Naive thymus-derived CD4-positive, alpha-beta T cell (primary cell): ENCODE measurements around the gene USP11. TPM values are rescaled to one million over a fixed set of nuclear protein-coding genes. Genes with fewer than 3 reads are reported as not detected.

Experiments
- ATAC-seq: fragments of 150-1000 bp; cut with Tn5 transposase; 2 replicates; pipeline ENCODE4 v1.10.0; 2021; ENCODE audit warnings: mild to moderate bottlenecking, moderate library complexity
- CTCF ChIA-PET: fragments of 350-600 bp; sonication (Branson Sonifier 250); formaldehyde crosslinking; loops from one replicate; lab custom pipeline; 2021; ENCODE audit warnings: antibody characterized with exemption; lab: Charles Lee
- POLR2A ChIA-PET: fragments of 350-600 bp; sonication (Branson Sonifier 250); formaldehyde crosslinking; loops from one replicate; lab custom pipeline; 2021; ENCODE audit warnings: antibody characterized with exemption, inconsistent platforms; lab: Charles Lee
- DNase-seq, 9 donors: peaks; one replicate each; pipeline versions ENCODE4 v3.0.0 to v3.0.0-alpha.2; 2020 to 2022; ENCODE audit warnings: mixed read lengths in 1 of 9
- H3K27ac ChIP-seq: one replicate; pipeline ENCODE4 v1.7.0; 2013; ENCODE audit warnings: mild to moderate bottlenecking, low read depth, low read length, moderate library complexity
- H3K27me3 ChIP-seq, 2 donors: one replicate each; pipeline ENCODE4 v1.7.0; 2013; ENCODE audit warnings: low read length in 2 of 2, mild to moderate bottlenecking in 2 of 2, moderate library complexity in 2 of 2; ENCODE audit not compliant: control insufficient read depth in 2 of 2, insufficient read depth in 2 of 2
- H3K36me3 ChIP-seq, 3 experiments: 1 replicate in 2 of 3; 2 replicates in 1 of 3; pipeline ENCODE4 v1.7.0; 2013; ENCODE audit warnings: low read length in 3 of 3, mild to moderate bottlenecking in 3 of 3, moderate library complexity in 1 of 3; ENCODE audit not compliant: insufficient read depth in 3 of 3, control insufficient read depth in 2 of 3
- H3K4me1 ChIP-seq, 2 donors: one replicate each; pipeline ENCODE4 v1.7.0; 2013; ENCODE audit warnings: low read length in 2 of 2, mild to moderate bottlenecking in 2 of 2, moderate library complexity in 1 of 2; ENCODE audit not compliant: control insufficient read depth in 2 of 2, insufficient read depth in 2 of 2
- H3K4me3 ChIP-seq: 2 replicates; pipeline ENCODE4 v1.7.0; 2013; ENCODE audit warnings: mild to moderate bottlenecking, low read length
- H3K9me3 ChIP-seq, 3 experiments: 1 replicate in 2 of 3; 2 replicates in 1 of 3; pipeline ENCODE4 v1.7.0; 2013; ENCODE audit warnings: low read length in 3 of 3; ENCODE audit not compliant: control insufficient read depth in 2 of 3
- H3K27ac Mint-ChIP-seq, 9 donors: one replicate each; pipeline ENCODE4 v1.8.0; 2020 to 2022; ENCODE audit warnings: mixed read lengths in 9 of 9, mild to moderate bottlenecking in 8 of 9, moderate library complexity in 5 of 9, inconsistent platforms in 2 of 9
- H3K27me3 Mint-ChIP-seq, 5 donors: one replicate each; pipeline ENCODE4 v1.8.0; 2021 to 2022; ENCODE audit warnings: mixed read lengths in 5 of 5, mild to moderate bottlenecking in 1 of 5
- H3K36me3 Mint-ChIP-seq, 5 donors: one replicate each; pipeline ENCODE4 v1.8.0; 2020 to 2022; ENCODE audit warnings: mixed read lengths in 5 of 5, mild to moderate bottlenecking in 3 of 5, inconsistent platforms in 1 of 5
- H3K4me1 Mint-ChIP-seq, 7 donors: one replicate each; pipeline ENCODE4 v1.8.0; 2020 to 2022; ENCODE audit warnings: mixed read lengths in 7 of 7, mild to moderate bottlenecking in 3 of 7, inconsistent platforms in 1 of 7
- H3K4me3 Mint-ChIP-seq, 10 donors: one replicate each; pipeline ENCODE4 v1.8.0; 2020 to 2022; ENCODE audit warnings: mild to moderate bottlenecking in 10 of 10, mixed read lengths in 10 of 10, moderate library complexity in 6 of 10, inconsistent platforms in 2 of 10
- H3K9me3 Mint-ChIP-seq, 11 donors: one replicate each; pipeline ENCODE4 v1.8.0; 2020 to 2022; ENCODE audit warnings: mixed read lengths in 11 of 11, mild to moderate bottlenecking in 4 of 11, inconsistent platforms in 1 of 11, moderate library complexity in 1 of 11
- intact Hi-C, 2 donors: fragments of 100-400 bp; cut with micrococcal nuclease; formaldehyde crosslinking; loops; one replicate each; pipeline ENCODE4 v1.15.1; 2023
- polyA plus RNA-seq, 2 donors: library from polyadenylated mRNA; unstranded; fragments of 300-500 nt; fragmentation: Illumina TruSeq; gene quantifications; one replicate each; pipeline ENCODE4 v1.2.3, GENCODE V29; 2021
- total RNA-seq, 6 experiments: library from RNA in 5 of 6; stranded (reverse) in 5 of 6; gene quantifications; 1 replicate in 5 of 6; 2 replicates in 1 of 6; pipeline ENCODE4 v1.2.3 and lab custom pipeline; 2021 to 2026

Gene USP11
- total and polyA plus RNA-seq, 7 experiments from 2014 or later = 21.3 to 101 (median 77.0) TPM

DNA sequence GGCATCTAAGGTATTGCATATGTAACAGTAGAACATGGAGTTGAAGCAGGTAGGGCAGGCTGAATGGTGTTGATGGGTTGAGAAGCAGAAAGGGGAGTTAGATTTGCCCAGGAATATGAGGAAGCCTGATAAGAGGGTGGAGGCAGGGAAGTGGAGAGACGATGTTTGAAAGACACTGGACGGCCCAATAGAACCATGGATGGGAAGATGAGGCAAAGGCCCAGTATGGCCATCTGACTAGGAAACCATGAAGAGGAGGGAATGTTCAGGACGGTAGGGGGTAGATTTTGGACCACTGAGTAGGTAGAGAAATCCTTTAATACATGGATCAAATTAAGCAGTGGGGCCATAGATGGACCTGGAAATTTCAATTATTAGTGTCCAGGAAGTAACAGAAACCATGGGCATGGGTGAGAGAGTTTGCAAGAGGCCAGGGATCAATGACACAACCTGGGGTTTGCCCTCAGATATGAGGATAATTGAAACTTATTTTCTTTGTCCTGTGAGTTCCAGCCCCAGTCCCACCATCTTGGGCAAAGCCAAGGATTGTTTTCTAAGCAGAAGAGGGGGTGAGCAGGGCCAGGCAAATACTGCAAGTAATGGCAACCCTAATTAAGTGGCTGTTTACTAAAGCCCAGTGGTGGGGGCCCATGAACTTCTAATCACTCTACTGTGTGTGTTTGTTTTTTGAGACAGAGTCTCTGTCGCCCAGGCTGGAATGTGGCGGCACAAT, 2.5 kb upstream of the USP11 start:
- Mint-ChIP-seq H3K4me3 (peak overlapping the region in 2 of 10 donors; percentile 1 to 65), H3K27ac (peak overlapping the region in 6 of 9 donors; percentile 5 to 71 (median 65)), H3K36me3 (peaks cover 0 to 39% (median 13%) of the 10 kb centered on the region in 5 donors), H3K4me1 (peaks cover 2 to 25% (median 10%) of the 10 kb centered on the region in 7 donors), H3K27me3 (peaks cover 0 to 4% (median 0%) of the 10 kb centered on the region in 5 donors), H3K9me3 (peaks cover 0 to 3% (median 0%) of the 10 kb centered on the region in 11 donors)
- ChIA-PET CTCF (no interaction called here), POLR2A (interaction anchor here (3.8 kb wide), 1 partner anchor 11 kb away, joined by 72 read pairs; the partner anchor contains the start of gene CDK16)
- intact Hi-C loops = loop anchor here in 1 of 2 donors (5.0 kb wide), 2 partner anchors 82 to 427 kb away; partner anchors contain the start of gene UXT
- Histone ChIP-seq H3K27ac (no peak overlapping the region), H3K36me3 (peaks cover 4 to 37% (median 4%) of the 10 kb centered on the region in 3 experiments), H3K4me3 (no peak overlapping the region), H3K27me3 (no peaks in the 10 kb centered on the region), H3K4me1 (peaks cover 0 to 10% of the 10 kb centered on the region in 2 donors), H3K9me3 (no peaks in the 10 kb centered on the region)
- DNase-seq = no peak
- ATAC-seq = no peak

DNA sequence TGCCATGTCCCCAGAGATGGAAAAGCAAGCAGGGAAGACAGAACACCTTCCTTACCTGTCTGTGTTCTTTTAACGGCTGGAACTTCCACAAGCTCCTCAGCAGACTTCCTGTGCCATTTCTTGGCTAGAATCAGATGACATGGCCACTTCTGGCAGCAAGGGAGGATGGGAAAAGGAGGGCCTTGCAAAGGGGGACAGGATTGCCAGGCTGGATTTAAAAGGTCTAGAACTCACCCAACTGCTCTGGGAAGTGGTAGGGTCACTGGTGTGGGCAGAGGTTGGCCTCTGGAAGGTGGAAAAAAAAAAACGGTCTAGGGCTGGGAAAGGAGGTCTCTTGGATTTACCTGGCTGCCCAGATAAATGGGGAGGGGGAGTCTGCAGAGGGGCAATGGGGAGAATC, 1.6 kb upstream of the USP11 start:
- peak overlapping the region in 1 of 10 donors; percentile 63 for H3K4me3 Mint-ChIP-seq
- H3K27me3 ChIP-seq = no peaks in the 10 kb centered on the region
- no peak overlapping the region for H3K4me3 ChIP-seq
- ChIA-PET CTCF (no interaction called here), POLR2A (interaction anchor here (1.4 to 3.8 kb wide), 2 partner anchors 12 to 37 kb away, joined by 3 to 72 read pairs; partner anchors contain the start of gene CDK16)
- H3K36me3 ChIP-seq = peaks cover 0 to 29% (median 0%) of the 10 kb centered on the region in 3 experiments
- peaks cover 0 to 36% (median 18%) of the 10 kb centered on the region in 5 donors for H3K36me3 Mint-ChIP-seq
- H3K4me1 Mint-ChIP-seq = peaks cover 8 to 33% (median 18%) of the 10 kb centered on the region in 7 donors
- peaks cover 0 to 3% (median 0%) of the 10 kb centered on the region in 11 donors for H3K9me3 Mint-ChIP-seq
- ATAC-seq (no peak), DNase-seq (no peak)
- peaks cover 0 to 14% of the 10 kb centered on the region in 2 donors for H3K4me1 ChIP-seq
- peak overlapping the region in 8 of 9 donors; percentile 47 to 99 (median 98) for H3K27ac Mint-ChIP-seq
- H3K27me3 Mint-ChIP-seq = peaks cover 0 to 4% (median 0%) of the 10 kb centered on the region in 5 donors
- intact Hi-C loops = loop anchor here in 1 of 2 donors (5.0 kb wide), 2 partner anchors 81 to 426 kb away; partner anchors contain the start of gene UXT
- H3K9me3 ChIP-seq = no peaks in the 10 kb centered on the region
- peak overlapping the region; percentile 99 for H3K27ac ChIP-seq

DNA sequence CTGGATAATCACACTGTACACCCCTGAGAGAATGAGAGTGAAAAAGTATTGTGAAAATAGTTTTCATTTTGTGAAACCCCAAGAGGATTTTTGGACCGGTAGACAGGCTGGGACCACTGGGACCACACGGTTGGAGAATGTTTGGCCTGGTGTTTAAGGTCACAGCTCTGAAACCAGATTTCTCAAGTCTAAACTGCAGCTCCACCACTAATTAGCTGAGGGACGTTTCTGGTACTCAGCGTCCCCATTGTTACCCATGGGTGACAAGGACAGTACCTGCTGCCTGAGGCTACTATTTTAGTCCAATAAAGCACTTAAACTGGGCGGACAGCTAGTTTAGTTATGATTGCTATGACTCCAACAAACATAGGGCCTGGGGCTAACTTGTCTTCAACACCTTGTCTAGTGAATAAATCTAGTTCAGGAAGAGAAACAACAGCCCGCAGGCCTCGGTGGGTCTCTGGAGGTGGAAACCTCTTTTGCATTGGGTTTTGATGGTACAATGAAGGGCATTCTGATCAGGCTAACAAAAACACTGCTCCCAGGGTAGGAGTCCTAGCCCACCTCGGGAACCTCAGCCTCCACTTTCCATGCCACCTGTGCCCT, 509 bp upstream of the USP11 start:
- Mint-ChIP-seq H3K9me3 (peaks cover 0 to 3% (median 0%) of the 10 kb centered on the region in 11 donors), H3K4me3 (peak overlapping the region; percentile 84 to 98 (median 90)), H3K27ac (peak overlapping the region; percentile 94 to 100 (median 98)), H3K4me1 (peaks cover 8 to 45% (median 24%) of the 10 kb centered on the region in 7 donors), H3K27me3 (peaks cover 0 to 4% (median 0%) of the 10 kb centered on the region in 5 donors), H3K36me3 (peaks cover 0 to 29% (median 16%) of the 10 kb centered on the region in 5 donors)
- Histone ChIP-seq H3K4me3 (peak overlapping the region; percentile 74), H3K36me3 (peaks cover 0 to 18% (median 0%) of the 10 kb centered on the region in 3 experiments), H3K27ac (peak overlapping the region; percentile 99), H3K9me3 (no peaks in the 10 kb centered on the region), H3K4me1 (peaks cover 0 to 14% of the 10 kb centered on the region in 2 donors), H3K27me3 (no peaks in the 10 kb centered on the region)
- ChIA-PET CTCF (interaction anchor here (1.2 kb wide), 1 partner anchor 152 kb away, joined by 4 read pairs; no protein-coding TSS in a partner anchor), POLR2A (interaction anchor here (0.6 to 3.8 kb wide), 10 partner anchors 9 to 291 kb away, joined by 3 to 72 read pairs (median 6); partner anchors contain the start of genes CDK16, NDUFB11 and RBM10)
- intact Hi-C loops = loop anchor here (2.0 to 5.0 kb wide), 5 partner anchors 80 to 425 kb away; partner anchors contain the start of genes ARAF (in 1 of the 2), ELK1 (in 1 of the 2), UXT (in 1 of the 2) and ZNF41 (in 1 of the 2)
- ATAC-seq = no peak
- no peak for DNase-seq

DNA sequence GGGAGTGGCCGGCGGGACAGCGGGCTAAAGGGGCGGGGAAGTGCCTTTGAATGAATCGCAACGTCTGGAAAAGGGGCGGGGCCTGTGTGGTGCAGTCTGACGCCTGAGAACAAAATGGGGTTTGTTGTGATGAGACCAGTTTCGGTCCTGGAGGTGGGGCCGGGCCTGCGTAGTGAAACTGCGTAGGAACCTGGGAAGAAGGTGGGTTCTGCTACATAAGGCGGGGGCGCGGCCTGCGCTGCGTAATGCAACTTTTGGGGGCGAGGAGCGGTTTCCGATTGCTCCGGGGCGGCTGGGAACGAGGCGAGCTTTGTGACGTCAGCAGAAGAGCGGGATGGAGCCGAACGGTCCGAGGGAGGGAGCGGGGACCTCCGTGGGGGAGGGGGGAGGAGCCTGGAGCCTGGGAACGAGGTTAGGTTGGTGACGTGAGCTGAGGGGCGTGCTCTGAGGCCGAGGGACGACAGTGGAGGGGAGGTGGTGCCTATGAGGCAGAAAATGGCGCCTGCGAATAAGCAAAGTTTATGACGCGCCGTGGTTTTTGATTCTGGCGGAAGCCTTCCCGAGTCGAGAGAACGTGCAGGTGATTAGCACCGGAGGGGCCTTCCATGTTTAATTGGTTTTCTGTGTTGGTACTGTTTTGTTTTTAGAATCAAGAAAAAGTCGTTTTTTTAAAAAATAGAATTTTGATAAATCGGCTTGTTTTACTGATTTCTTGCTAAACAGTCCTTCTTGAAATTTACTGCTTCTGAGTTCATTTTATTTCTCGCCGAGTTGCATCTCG, 714 bp downstream of the USP11 start:
- Histone ChIP-seq H3K9me3 (no peaks in the 10 kb centered on the region), H3K27ac (peak overlapping the region; percentile 99), H3K36me3 (peaks cover 0 to 10% (median 0%) of the 10 kb centered on the region in 3 experiments), H3K4me3 (peak overlapping the region; percentile 74), H3K4me1 (peaks cover 0 to 14% of the 10 kb centered on the region in 2 donors), H3K27me3 (no peaks in the 10 kb centered on the region)
- H3K36me3 Mint-ChIP-seq = peaks cover 0 to 19% (median 15%) of the 10 kb centered on the region in 5 donors
- POLR2A ChIA-PET = interaction anchor here (0.8 to 3.8 kb wide), 11 partner anchors 14 to 851 kb away, joined by 3 to 72 read pairs (median 5); partner anchors contain the start of genes ARAF, CDK16, NDUFB11 and RBM10
- peaks cover 0 to 4% (median 0%) of the 10 kb centered on the region in 5 donors for H3K27me3 Mint-ChIP-seq
- ATAC-seq (peak; percentile 92), DNase-seq (peak; percentile 71 to 97 (median 94))
- peaks cover 0 to 3% (median 0%) of the 10 kb centered on the region in 11 donors for H3K9me3 Mint-ChIP-seq
- H3K4me1 Mint-ChIP-seq = peaks cover 8 to 49% (median 24%) of the 10 kb centered on the region in 7 donors
- H3K4me3 Mint-ChIP-seq = peak overlapping the region; percentile 84 to 98 (median 90)
- CTCF ChIA-PET = interaction anchor here (1.2 kb wide), 1 partner anchor 151 kb away, joined by 4 read pairs; no protein-coding TSS in a partner anchor
- intact Hi-C loops = loop anchor here (1.0 to 5.0 kb wide), 15 partner anchors 15 to 425 kb away; partner anchors contain the start of genes ARAF (in 2 of the 2), CDK16 (in 2 of the 2), UBA1 (in 2 of the 2) and ELK1 (in 1 of the 2)
- peak overlapping the region; percentile 94 to 100 (median 98) for H3K27ac Mint-ChIP-seq

DNA sequence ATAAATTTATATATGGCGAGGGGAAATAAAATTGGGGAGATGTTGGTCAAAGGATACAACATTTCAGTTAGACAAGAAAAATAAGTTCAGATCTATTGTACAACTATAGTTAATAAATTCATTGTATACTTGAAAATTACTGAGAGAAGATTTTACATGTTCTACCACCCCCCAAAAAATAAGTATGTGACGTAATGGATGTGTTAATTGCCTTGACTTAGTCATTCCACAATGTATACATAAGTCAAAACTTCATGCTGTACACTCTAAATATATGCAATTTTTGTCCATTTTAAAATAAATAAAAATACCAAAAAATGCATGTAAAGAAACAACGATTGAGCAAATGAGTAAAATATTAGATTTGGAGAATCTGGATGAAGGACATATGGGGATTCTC, 1.8 kb downstream of the USP11 start:
- H3K27ac ChIP-seq = peak overlapping the region; percentile 99
- intact Hi-C loops = loop anchor here in 1 of 2 donors (5.0 kb wide), 2 partner anchors 78 to 423 kb away; partner anchors contain the start of gene UXT

More for the DNA sequence above, 1.8 kb downstream of the USP11 start:
- no peak for ATAC-seq
- DNase-seq = no peak
- peaks cover 0 to 19% (median 13%) of the 10 kb centered on the region in 5 donors for H3K36me3 Mint-ChIP-seq
- POLR2A ChIA-PET = interaction anchor here (0.7 to 1.9 kb wide), 3 partner anchors 17 to 150 kb away, joined by 3 to 9 read pairs (median 3); partner anchors contain the start of gene CDK16
- Histone ChIP-seq H3K27me3 (no peaks in the 10 kb centered on the region), H3K36me3 (peaks cover 0 to 6% (median under 1%) of the 10 kb centered on the region in 3 experiments), H3K9me3 (no peaks in the 10 kb centered on the region), H3K4me3 (peak overlapping the region; percentile 27), H3K4me1 (peaks cover 0 to 14% of the 10 kb centered on the region in 2 donors)
- H3K4me1 Mint-ChIP-seq = peaks cover 8 to 49% (median 24%) of the 10 kb centered on the region in 7 donors
- peaks cover 0 to 3% (median 0%) of the 10 kb centered on the region in 11 donors for H3K9me3 Mint-ChIP-seq
- peak overlapping the region; percentile 66 to 98 (median 89) for H3K4me3 Mint-ChIP-seq
- peaks cover 0 to 4% (median 0%) of the 10 kb centered on the region in 5 donors for H3K27me3 Mint-ChIP-seq
- peak overlapping the region in 8 of 9 donors; percentile 62 to 100 (median 98) for H3K27ac Mint-ChIP-seq
- CTCF ChIA-PET = no interaction called here
